Smooth muscle cell (in vitro differentiated cells): Measurements from ENCODE around the gene GDI1. TPM values are rescaled to one million over a fixed set of nuclear protein-coding genes. Genes with fewer than 3 reads are reported as not detected.
"Not testable (repeated sequence)": the region's sequence is repeated elsewhere in the genome, so short reads cannot be mapped to it uniquely, and the experiment has no call there.

ENCODE experiments used
- DNase-seq: peaks from one replicate; lab custom pipeline; 2025; ENCODE audit not compliant: unreplicated experiment; lab: John Stamatoyannopoulos, UW
- H2AFZ ChIP-seq: fragments of 200-600 bp; sonication (generic); 2 replicates; pipeline ENCODE4 v1.6.0; 2016; ENCODE audit warnings: antibody characterized with exemption, low read depth, mild to moderate bottlenecking
- H3F3A ChIP-seq: fragments of 200-600 bp; sonication (generic); 2 replicates; pipeline ENCODE4 v1.6.0; 2017; ENCODE audit warnings: antibody characterized with exemption, low read depth
- H3K27ac ChIP-seq: fragments of 200-600 bp; sonication (generic); 2 replicates; pipeline ENCODE4 v1.5.1; 2016; ENCODE audit warnings: low read depth, mild to moderate bottlenecking
- H3K27me3 ChIP-seq: fragments of 200-600 bp; sonication (generic); 2 replicates; pipeline ENCODE4 v1.6.1; 2016; ENCODE audit warnings: low read depth, mild to moderate bottlenecking
- H3K36me3 ChIP-seq: fragments of 200-600 bp; sonication (generic); 2 replicates; pipeline ENCODE4 v1.5.1; 2016; ENCODE audit warnings: low read depth
- H3K4me1 ChIP-seq: fragments of 200-600 bp; sonication (generic); 2 replicates; pipeline ENCODE4 v1.5.1; 2016; ENCODE audit warnings: low read depth
- H3K4me2 ChIP-seq: fragments of 200-600 bp; sonication (generic); 2 replicates; pipeline ENCODE4 v1.6.0; 2016; ENCODE audit warnings: mild to moderate bottlenecking
- H3K4me3 ChIP-seq: fragments of 200-600 bp; sonication (generic); 2 replicates; pipeline ENCODE4 v1.5.1; 2016; ENCODE audit warnings: mild to moderate bottlenecking
- H3K79me2 ChIP-seq: fragments of 200-600 bp; sonication (generic); 2 replicates; pipeline ENCODE4 v1.6.0; 2016; ENCODE audit warnings: low read depth, mild to moderate bottlenecking
- H3K9ac ChIP-seq: fragments of 200-600 bp; sonication (generic); 2 replicates; pipeline ENCODE4 v1.6.0; 2016; ENCODE audit warnings: low read depth
- H3K9me3 ChIP-seq: fragments of 200-600 bp; sonication (generic); replicated peaks from 2 replicates; pipeline ENCODE4 v1.5.1; 2016; ENCODE audit warnings: low read depth
- H4K20me1 ChIP-seq: fragments of 200-600 bp; sonication (generic); 2 replicates; pipeline ENCODE4 v1.6.0; 2016; ENCODE audit warnings: low read depth
- CTCF ChIP-seq: fragments of 200-600 bp; sonication (generic); IDR thresholded peaks from 2 replicates; pipeline ENCODE4 v1.5.1; 2017; ENCODE audit warnings: borderline replicate concordance, mild to moderate bottlenecking, antibody characterized with exemption; ENCODE audit not compliant: insufficient read depth, poor library complexity, severe bottlenecking
- WGBS: methylation state at CpG from one replicate; pipeline ENCODE4 v1.1.7; 2016; ENCODE audit warnings: low lambda C conversion rate; 5-methylcytosine and 5-hydroxymethylcytosine counted together
- polyA plus RNA-seq: library from polyadenylated mRNA; unstranded; fragments of >200 nt; fragmentation: Nextera tagmentation; extraction: Ambion mirVana; gene quantifications from 2 replicates; pipeline ENCODE4 v1.2.1, GENCODE V29; 2016
- total RNA-seq: library from RNA; depleted of rRNA; stranded (reverse); fragments of >200 nt; gene quantifications from 2 replicates; pipeline ENCODE4 v1.2.3, GENCODE V29; 2014

GDI1 gene
- total RNA-seq (92.2 and 98.8 TPM in 2 replicates), polyA plus RNA-seq (143 and 160 TPM in 2 replicates)

GRCh38 chrX:154436983-154437752, at the start of gene GDI1:
Gene GDI1 (plus strand): TSS chrX:154437154. CDS start chrX:154437255, 101 bp downstream.
- no peak within 1 kb of the TSS for H2AFZ ChIP-seq
- H3K4me1 ChIP-seq: peaks cover 4% of the 10 kb centered on the region
- WGBS: 40% methylated on average over 22 of the region's 93 CpGs
- peaks cover 40% of the 10 kb centered on the region for H3K79me2 ChIP-seq
- peak within 1 kb of the TSS; percentile 56 for H3K4me3 ChIP-seq
- peak within 1 kb of the TSS; percentile 82 for H3K27ac ChIP-seq
- no peaks in the 10 kb centered on the region for H3K27me3 ChIP-seq
- peak within 1 kb of the TSS; percentile 84 for H3K4me2 ChIP-seq
- H3K36me3 ChIP-seq: no peaks in the 10 kb centered on the region
- H3K9me3 ChIP-seq: no peaks in the 10 kb centered on the region
- H3F3A ChIP-seq: no peaks in the 10 kb centered on the region
- peak within 1 kb of the TSS; percentile 85 for H3K9ac ChIP-seq
- DNase-seq: no peak
- no peak for TF ChIP-seq CTCF
- peaks cover 26% of the 10 kb centered on the region for H4K20me1 ChIP-seq

GRCh38 chrX:154388094-154388493, 48.9 kb upstream of the GDI1 start:
- not testable (repeated sequence) for H3F3A ChIP-seq, H2AFZ ChIP-seq, H3K4me3 ChIP-seq, H3K4me2 ChIP-seq, H3K9ac ChIP-seq, H4K20me1 ChIP-seq, H3K4me1 ChIP-seq, DNase-seq, H3K27me3 ChIP-seq, H3K27ac ChIP-seq, H3K79me2 ChIP-seq, H3K36me3 ChIP-seq, H3K9me3 ChIP-seq
- no CpG with 5 or more reads among the region's 20 CpGs for WGBS

GRCh38 chrX:154388649-154389048, 48.3 kb upstream of the GDI1 start:
- not testable (repeated sequence) for H3K36me3 ChIP-seq, H3F3A ChIP-seq, H3K4me3 ChIP-seq, H3K79me2 ChIP-seq, H3K4me1 ChIP-seq, H3K9me3 ChIP-seq, H3K9ac ChIP-seq, H3K27me3 ChIP-seq, H3K4me2 ChIP-seq, H2AFZ ChIP-seq, H4K20me1 ChIP-seq, H3K27ac ChIP-seq, DNase-seq
- no CpG with 5 or more reads among the region's 16 CpGs for WGBS

GRCh38 chrX:154389812-154390747, 46.9 kb upstream of the GDI1 start:
- not testable (repeated sequence) for H3F3A ChIP-seq, H3K27ac ChIP-seq, DNase-seq, H4K20me1 ChIP-seq, H3K9ac ChIP-seq, H3K4me1 ChIP-seq, H3K4me3 ChIP-seq, H3K9me3 ChIP-seq, H3K79me2 ChIP-seq, H2AFZ ChIP-seq, H3K27me3 ChIP-seq, H3K4me2 ChIP-seq, H3K36me3 ChIP-seq
- WGBS: 57% methylated on average over 14 of the region's 121 CpGs

- H4K20me1 ChIP-seq: peaks cover 31% of the 10 kb centered on the region
- not testable (repeated sequence) for H3K9ac ChIP-seq
These were observed 40.6 kb upstream of the GDI1 start for GRCh38 chrX:154396363-154396762.

More at GRCh38 chrX:154396363-154396762, 40.6 kb upstream of the GDI1 start:
- not testable (repeated sequence) for H3K36me3 ChIP-seq, H3K4me1 ChIP-seq, H2AFZ ChIP-seq, H3F3A ChIP-seq, H3K9me3 ChIP-seq, H3K4me3 ChIP-seq, H3K4me2 ChIP-seq, DNase-seq, H3K27ac ChIP-seq, H3K27me3 ChIP-seq
- 90% methylated on average over 15 of the region's 17 CpGs for WGBS
- peaks cover 19% of the 10 kb centered on the region for H3K79me2 ChIP-seq
